Cardiac fibroblast (primary cell): ENCODE data around the gene MBD1.
"Not testable (repeated sequence)": the region's sequence is repeated elsewhere in the genome, so short reads cannot be mapped to it uniquely, and the experiment has no call there.

Experiments
- DNase-seq, 2 donors: peaks; one replicate each; pipeline versions ENCODE4 v3.0.0 to v3.0.0-alpha.2; 2010; ENCODE audit warnings: low read depth in 2 of 2
- H3K4me3 ChIP-seq, 2 donors: replicated peaks in 1 of 2; 1 replicate in 1 of 2; 2 replicates in 1 of 2; pipeline ENCODE4 v1.5.1; 2011; ENCODE audit warnings: low read depth in 2 of 2, low read length in 2 of 2, mild to moderate bottlenecking in 2 of 2, moderate library complexity in 1 of 2
- CTCF ChIP-seq: IDR thresholded peaks from one replicate; pipeline ENCODE4 v1.5.1; 2011; ENCODE audit warnings: low read depth, mild to moderate bottlenecking, low read length, inconsistent platforms

Gene MBD1

GRCh38 chr18:50289108-50289443, 7.8 kb upstream of the MBD1 start:
- DNase-seq = no peak
- H3K4me3 ChIP-seq = no peak overlapping the region
- no peak for TF ChIP-seq CTCF

GRCh38 chr18:50288348-50289107, 7.2 kb upstream of the MBD1 start:
- H3K4me3 ChIP-seq = peak overlapping the region; percentile 72 to 86

GRCh38 chr18:50287441-50288347, 6.4 kb upstream of the MBD1 start, which contains the start of gene CXXC1:
Gene CXXC1, minus strand, starts transcription at chr18:50287692. Its CDS starts 103 bp downstream, at chr18:50287589.
- peak; percentile 100 for DNase-seq
- TF ChIP-seq CTCF = peak; percentile 63
- H3K4me3 ChIP-seq = peak within 1 kb of the TSS; percentile 72 to 86

More at GRCh38 chr18:50288348-50289107, 7.2 kb upstream of the MBD1 start:
- DNase-seq = not testable (repeated sequence)

DNA sequence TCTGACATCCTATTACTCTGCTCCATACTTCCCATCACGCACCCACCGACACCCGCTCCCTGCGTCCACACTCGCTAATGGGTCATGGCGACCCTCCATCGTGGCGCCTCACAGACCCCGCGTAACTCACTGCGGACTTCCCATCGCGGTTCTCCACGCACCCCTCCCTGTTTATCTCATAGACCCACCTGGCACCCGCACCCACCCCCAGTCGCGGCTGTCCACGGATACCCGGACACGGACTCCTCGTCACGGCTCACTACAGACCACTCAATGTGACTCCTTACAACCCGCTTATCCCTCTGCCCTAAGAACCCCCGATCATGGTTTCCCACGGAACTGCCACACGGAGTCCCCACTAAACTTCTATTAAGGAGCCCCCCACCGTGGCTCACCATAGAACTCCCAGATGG, 5.7 kb upstream of the MBD1 start:
- peak overlapping the region; percentile 72 to 86 for H3K4me3 ChIP-seq
- TF ChIP-seq CTCF = no peak
- no peak for DNase-seq

DNA sequence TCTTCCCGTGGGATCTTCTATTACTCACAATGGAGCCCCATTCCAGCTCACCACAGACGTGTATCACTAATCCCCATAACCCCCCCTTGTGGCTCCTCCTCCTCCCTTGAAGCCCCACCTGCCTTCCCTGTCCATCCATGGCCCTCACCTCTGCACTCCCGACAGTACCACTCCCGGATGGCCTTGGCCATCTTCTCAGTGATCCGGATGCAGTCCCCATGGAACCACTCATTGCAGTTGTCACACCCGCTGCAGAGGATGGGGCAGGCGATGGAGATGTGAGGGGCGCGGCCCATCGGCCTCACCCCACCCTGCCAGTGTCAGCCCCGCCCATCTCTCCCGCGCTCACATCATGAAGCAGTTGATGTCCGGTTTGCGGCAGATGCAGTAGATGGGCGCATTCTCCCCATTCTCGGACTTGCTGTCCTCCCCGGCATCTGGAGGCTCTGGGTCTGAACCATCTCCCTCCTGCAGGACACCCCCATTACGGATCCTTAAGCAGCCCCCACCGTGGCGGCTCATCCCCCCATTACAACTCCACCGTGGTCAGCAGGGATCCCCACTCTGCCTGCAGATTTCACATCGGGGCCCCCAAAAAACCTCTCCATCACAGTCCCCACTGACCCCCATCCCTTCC, 5.2 kb upstream of the MBD1 start:
- no peak for TF ChIP-seq CTCF
- peak overlapping the region; percentile 72 to 86 for H3K4me3 ChIP-seq
- DNase-seq = peak; percentile 23 to 42

DNA sequence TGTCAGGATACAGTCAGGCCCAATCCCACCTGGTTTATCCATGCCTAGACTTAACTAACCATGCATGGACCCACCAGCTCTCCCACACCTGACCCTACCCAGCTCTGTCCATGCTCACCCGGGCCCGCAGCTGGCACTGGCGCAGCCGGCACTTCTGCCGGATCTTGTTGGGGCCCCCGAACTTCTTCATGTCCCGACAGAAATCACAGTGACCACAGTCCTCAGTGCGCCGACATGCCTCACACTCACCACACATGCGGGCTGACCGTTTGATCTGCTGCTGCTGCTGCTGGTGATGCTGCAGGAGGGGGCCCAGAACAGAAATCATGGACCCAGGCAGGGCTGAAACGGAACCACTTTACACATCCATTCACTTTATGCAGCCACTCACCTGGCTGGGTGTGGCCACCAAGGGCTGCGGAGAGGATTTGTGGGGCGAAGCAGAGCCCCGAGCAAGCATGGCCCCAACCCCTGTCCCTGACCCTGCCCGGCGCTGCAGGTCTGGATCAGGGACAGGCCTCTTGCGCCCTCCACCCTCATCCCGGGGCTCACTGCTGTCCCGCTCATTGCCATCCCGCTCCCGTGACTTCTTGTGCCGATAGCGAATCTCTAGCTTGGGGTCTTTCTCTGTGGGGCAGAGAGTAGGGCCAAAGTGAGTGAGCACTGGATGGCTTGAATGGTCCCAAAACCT, 4.5 kb upstream of the MBD1 start:
- DNase-seq = no peak
- no peak for TF ChIP-seq CTCF
- no peak overlapping the region for H3K4me3 ChIP-seq
